Common myeloid progenitor, CD34-positive (primary cell): ENCODE measurements around the gene RBPJ.

Source experiments
- CTCF ChIA-PET: fragments of 350-600 bp; sonication (Branson Sonifier 250); formaldehyde crosslinking; loops from one replicate; lab custom pipeline; 2021; ENCODE audit warnings: antibody characterized with exemption; lab: Charles Lee
- POLR2A ChIA-PET: fragments of 350-600 bp; sonication (Branson Sonifier 250); formaldehyde crosslinking; loops from one replicate; lab custom pipeline; 2021; ENCODE audit warnings: antibody characterized with exemption; lab: Charles Lee
- DNase-seq, 3 donors: peaks; one replicate each; pipeline versions ENCODE4 v3.0.0 to v3.0.0-alpha.2; 2013
- H3K27ac ChIP-seq, 2 experiments: 1 replicate in 1 of 2; 2 replicates in 1 of 2; pipeline ENCODE4 v1.7.0; 2013; ENCODE audit warnings: inconsistent platforms in 2 of 2, low read length in 2 of 2, mild to moderate bottlenecking in 2 of 2, low read depth in 1 of 2, moderate library complexity in 1 of 2; ENCODE audit not compliant: severe bottlenecking in 2 of 2, insufficient read depth in 1 of 2, poor library complexity in 1 of 2
- H3K27me3 ChIP-seq, 5 experiments: replicated peaks in 2 of 5; 1 replicate in 3 of 5; 2 replicates in 2 of 5; pipeline versions ENCODE4 v1.6.1 to v1.7.0; 2013; ENCODE audit warnings: low read length in 4 of 5, mild to moderate bottlenecking in 2 of 5, moderate library complexity in 2 of 5, inconsistent platforms in 1 of 5; ENCODE audit not compliant: insufficient read depth in 5 of 5, control insufficient read depth in 4 of 5
- H3K36me3 ChIP-seq, 4 experiments: 1 replicate in 2 of 4; 2 replicates in 2 of 4; pipeline versions ENCODE4 v1.6.1 to v1.7.0; 2013; ENCODE audit warnings: low read length in 3 of 4, control low read depth in 1 of 4, mild to moderate bottlenecking in 1 of 4; ENCODE audit not compliant: control insufficient read depth in 4 of 4, insufficient read depth in 4 of 4
- H3K4me1 ChIP-seq, 4 experiments: 1 replicate in 3 of 4; 2 replicates in 1 of 4; pipeline versions ENCODE4 v1.6.1 to v1.7.1; 2013; ENCODE audit warnings: low read length in 3 of 4, mild to moderate bottlenecking in 3 of 4, control low read depth in 1 of 4, inconsistent platforms in 1 of 4, moderate library complexity in 1 of 4; ENCODE audit not compliant: control insufficient read depth in 4 of 4, insufficient read depth in 4 of 4; ENCODE audit errors: control extremely low read depth in 1 of 4
- H3K4me3 ChIP-seq, 7 experiments: 1 replicate in 4 of 7; 2 replicates in 3 of 7; pipeline versions ENCODE4 v1.5.1 to v1.7.0; 2013; ENCODE audit warnings: mild to moderate bottlenecking in 7 of 7, low read length in 6 of 7, moderate library complexity in 6 of 7, inconsistent platforms in 2 of 7, low read depth in 2 of 7, control low read depth in 1 of 7; ENCODE audit not compliant: insufficient read depth in 4 of 7, control insufficient read depth in 1 of 7; ENCODE audit errors: extremely low read depth in 1 of 7
- H3K9me3 ChIP-seq, 5 experiments: 1 replicate in 4 of 5; 2 replicates in 1 of 5; pipeline versions ENCODE4 v1.6.1 to v1.7.1; 2013; ENCODE audit warnings: low read length in 4 of 5, mild to moderate bottlenecking in 2 of 5, inconsistent platforms in 1 of 5, low read depth in 1 of 5, moderate library complexity in 1 of 5; ENCODE audit not compliant: control insufficient read depth in 4 of 5, insufficient read depth in 2 of 5; ENCODE audit errors: control extremely low read depth in 1 of 5
- WGBS: methylation state at CpG from one replicate; pipeline ENCODE4 v1.1.5; 2013; ENCODE audit not compliant: insufficient coverage; 5-methylcytosine and 5-hydroxymethylcytosine counted together

The RBPJ gene

GRCh38 chr4:26281881-26282280, 38.9 kb upstream of the RBPJ start:
- H3K4me3 ChIP-seq: no peak overlapping the region
- ChIA-PET POLR2A (no interaction called here), CTCF (interaction anchor here (1.1 kb wide), 1 partner anchor 20 kb away, joined by 3 read pairs; no protein-coding TSS in a partner anchor)
- H3K27me3 ChIP-seq: no peaks in the 10 kb centered on the region
- H3K36me3 ChIP-seq: no peaks in the 10 kb centered on the region
- no peak overlapping the region for H3K27ac ChIP-seq
- no peak for DNase-seq
- H3K9me3 ChIP-seq: no peaks in the 10 kb centered on the region
- WGBS: no CpG with 5 or more reads among the region's 1 CpG
- peaks cover 0 to 10% (median 0%) of the 10 kb centered on the region in 4 experiments for H3K4me1 ChIP-seq

DNA sequence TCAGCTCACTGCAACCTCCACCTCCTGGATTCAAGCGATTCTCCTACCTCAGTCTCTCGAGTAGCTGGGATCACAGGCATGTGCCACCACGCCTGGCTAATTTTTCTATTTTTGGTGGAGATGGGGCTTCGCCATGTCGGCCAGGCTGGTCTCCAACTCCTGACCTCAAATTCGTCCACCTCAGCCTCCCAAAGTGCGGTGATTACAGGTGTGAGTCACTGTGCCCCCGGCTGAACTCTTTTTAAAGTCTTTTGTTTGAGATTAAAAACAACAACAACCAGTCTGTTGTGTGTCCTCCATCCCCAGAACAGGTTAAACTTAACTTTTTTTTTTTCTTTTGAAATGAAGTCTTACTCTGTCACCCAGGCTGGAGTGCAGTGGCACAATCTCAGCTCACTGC, 36.3 kb upstream of the RBPJ start:
- no peaks in the 10 kb centered on the region for H3K27me3 ChIP-seq
- no peak overlapping the region for H3K4me3 ChIP-seq
- ChIA-PET POLR2A (no interaction called here), CTCF (no interaction called here)
- no peaks in the 10 kb centered on the region for H3K9me3 ChIP-seq
- DNase-seq: no peak
- peaks cover 6 to 18% (median 7%) of the 10 kb centered on the region in 4 experiments for H3K4me1 ChIP-seq
- H3K36me3 ChIP-seq: no peaks in the 10 kb centered on the region
- no peak overlapping the region for H3K27ac ChIP-seq
- WGBS: 98% methylated on average over 5 of the region's 8 CpGs

DNA sequence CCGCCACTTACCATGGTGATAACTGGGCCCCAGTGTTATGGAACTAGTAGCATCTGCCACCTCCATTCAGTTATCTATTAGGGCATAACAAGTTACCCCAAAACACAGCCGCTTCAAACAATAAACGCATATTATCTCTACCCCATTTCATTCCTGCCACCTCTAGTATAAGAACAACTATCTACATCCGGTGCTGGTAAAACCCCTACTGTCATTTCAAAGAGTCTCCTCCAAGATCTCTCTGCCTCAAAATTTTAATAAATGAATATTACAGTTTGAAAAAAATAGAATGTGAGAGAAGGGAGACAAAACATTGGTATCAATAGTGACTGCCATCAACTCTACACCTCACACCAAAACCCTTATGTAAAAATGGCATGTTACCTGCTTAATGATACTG, 35.5 kb upstream of the RBPJ start:
- 100% methylated on average over 3 of the region's 4 CpGs for WGBS
- POLR2A ChIA-PET: no interaction called here
- no peaks in the 10 kb centered on the region for H3K36me3 ChIP-seq
- H3K27ac ChIP-seq: no peak overlapping the region
- H3K4me3 ChIP-seq: no peak overlapping the region
- no peak for DNase-seq
- CTCF ChIA-PET: no interaction called here
- H3K27me3 ChIP-seq: no peaks in the 10 kb centered on the region
- H3K9me3 ChIP-seq: no peaks in the 10 kb centered on the region
- peaks cover 6 to 20% (median 7%) of the 10 kb centered on the region in 4 experiments for H3K4me1 ChIP-seq

- 82% methylated on average over 1 of the region's 1 CpG for WGBS
- no peaks in the 10 kb centered on the region for H3K9me3 ChIP-seq
- peaks cover 6 to 20% (median 7%) of the 10 kb centered on the region in 4 experiments for H3K4me1 ChIP-seq
- CTCF ChIA-PET: interaction anchor here (1.3 kb wide), 1 partner anchor 13 kb away, joined by 3 read pairs; no protein-coding TSS in a partner anchor
- no peaks in the 10 kb centered on the region for H3K36me3 ChIP-seq
- peak overlapping the region in 1 of 2 experiments; percentile 23 for H3K27ac ChIP-seq
- no peaks in the 10 kb centered on the region for H3K27me3 ChIP-seq
- POLR2A ChIA-PET: no interaction called here
- no peak overlapping the region for H3K4me3 ChIP-seq
- DNase-seq: peak in 2 of 3 donors; percentile 34 to 50
Measured at GRCh38 chr4:26287756-26288155, 33.1 kb upstream of the RBPJ start.

GRCh38 chr4:26288355-26288909, 32.4 kb upstream of the RBPJ start:
- peak overlapping the region in 1 of 2 experiments; percentile 23 for H3K27ac ChIP-seq
- H3K4me3 ChIP-seq: peak overlapping the region in 1 of 7 experiments; percentile 15
- H3K36me3 ChIP-seq: no peaks in the 10 kb centered on the region
- ChIA-PET POLR2A (interaction anchor here (0.6 kb wide), 1 partner anchor 66 kb away, joined by 3 read pairs; no protein-coding TSS in a partner anchor), CTCF (interaction anchor here (1.3 kb wide), 1 partner anchor 12 kb away, joined by 3 read pairs; no protein-coding TSS in a partner anchor)
- peak; percentile 52 to 94 (median 90) for DNase-seq
- H3K4me1 ChIP-seq: peaks cover 6 to 23% (median 7%) of the 10 kb centered on the region in 4 experiments
- H3K9me3 ChIP-seq: no peaks in the 10 kb centered on the region
- no peaks in the 10 kb centered on the region for H3K27me3 ChIP-seq
- 17% methylated on average over 2 of the region's 4 CpGs for WGBS

DNA sequence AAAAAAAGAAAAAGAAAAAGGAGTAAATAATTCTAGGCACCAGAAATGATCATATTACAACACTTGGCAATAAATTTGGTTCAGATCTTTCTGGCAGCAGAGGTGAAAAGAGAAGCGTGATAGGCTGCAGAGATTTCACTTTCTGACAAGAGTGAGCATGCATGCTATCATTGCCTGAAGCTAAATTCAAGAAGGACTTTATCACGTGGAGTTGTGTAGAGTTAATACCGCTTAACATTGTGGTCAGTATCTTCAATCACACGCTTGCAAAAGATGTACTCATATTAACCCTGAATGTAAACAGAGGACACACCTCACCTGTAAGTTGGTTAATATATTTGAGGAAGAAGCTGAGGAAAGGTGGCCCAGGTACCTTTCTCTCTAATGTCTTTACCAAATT, 31.4 kb upstream of the RBPJ start:
- ChIA-PET POLR2A (no interaction called here), CTCF (no interaction called here)
- no peaks in the 10 kb centered on the region for H3K36me3 ChIP-seq
- no peak for DNase-seq
- no peaks in the 10 kb centered on the region for H3K9me3 ChIP-seq
- no peak overlapping the region for H3K4me3 ChIP-seq
- peaks cover 6 to 23% (median 7%) of the 10 kb centered on the region in 4 experiments for H3K4me1 ChIP-seq
- H3K27ac ChIP-seq: no peak overlapping the region
- no peaks in the 10 kb centered on the region for H3K27me3 ChIP-seq
- 94% methylated on average over 4 of the region's 4 CpGs for WGBS

- H3K4me3 ChIP-seq: no peak overlapping the region
- ChIA-PET CTCF (no interaction called here), POLR2A (interaction anchor here (0.6 kb wide), 1 partner anchor 101 kb away, joined by 3 read pairs; no protein-coding TSS in a partner anchor)
- H3K27ac ChIP-seq: no peak overlapping the region
- H3K4me1 ChIP-seq: peaks cover 6 to 23% (median 7%) of the 10 kb centered on the region in 4 experiments
- DNase-seq: no peak
- WGBS: no CpG with 5 or more reads among the region's 3 CpGs
- H3K27me3 ChIP-seq: no peaks in the 10 kb centered on the region
- H3K9me3 ChIP-seq: no peaks in the 10 kb centered on the region
- no peaks in the 10 kb centered on the region for H3K36me3 ChIP-seq
Measured at GRCh38 chr4:26290321-26290720, 30.5 kb upstream of the RBPJ start.
